ENCODE data around the gene GUCA2B.

Gene GUCA2B

DNA sequence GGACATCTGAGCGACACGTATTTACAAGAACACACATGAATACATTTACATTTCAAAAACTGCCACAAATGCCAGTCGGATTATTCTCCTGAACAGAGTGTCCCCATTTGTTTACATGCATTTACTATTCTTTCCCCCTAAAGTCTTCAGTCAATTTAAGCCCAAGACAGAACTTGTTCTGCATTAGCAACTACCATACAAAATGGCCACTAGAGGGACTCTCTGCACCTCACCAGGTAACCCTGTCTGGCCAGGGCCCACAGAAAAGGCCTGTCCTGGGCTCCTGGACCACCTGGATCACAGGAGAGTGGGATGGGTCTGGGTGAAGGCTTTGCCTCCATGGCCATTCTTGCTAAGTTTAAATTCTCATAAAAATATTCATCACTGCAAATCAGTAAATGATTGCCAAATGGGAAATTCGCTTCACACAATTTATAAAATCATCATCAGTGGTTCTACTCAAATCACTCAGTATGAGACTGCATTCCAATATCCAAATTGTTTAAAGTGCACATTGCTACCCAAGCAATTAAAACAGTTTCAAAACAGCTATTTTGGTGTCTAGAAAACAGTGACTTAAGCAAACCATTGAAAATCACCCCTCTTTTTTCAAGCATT is 23.8 kb downstream of the GUCA2B start:
- no peaks in the 10 kb centered on the region for H3K4me1 ChIP-seq (ENCODE audit: control insufficient read depth, insufficient read depth, low read length)
- H3K9me3 ChIP-seq (ENCODE audit: control insufficient read depth, insufficient read depth, low read length), result no peaks in the 10 kb centered on the region
- no peak overlapping the region for H3K4me3 ChIP-seq (ENCODE audit: low read length)
- H3K27me3 ChIP-seq (ENCODE audit: control insufficient read depth, insufficient read depth, low read length), result no peaks in the 10 kb centered on the region
- no peak for DNase-seq (ENCODE audit: low read depth, low spot score)
- H3K36me3 ChIP-seq (ENCODE audit: control insufficient read depth, insufficient read depth, low read length), result peaks cover 4% of the 10 kb centered on the region; the same call in 1 of the 2 replicates
- H3K27ac ChIP-seq (ENCODE audit: low read length), result no peak overlapping the region
- WGBS (ENCODE audit: insufficient coverage, insufficient read length), result no CpG with 5 or more reads among the region's 4 CpGs

DNA sequence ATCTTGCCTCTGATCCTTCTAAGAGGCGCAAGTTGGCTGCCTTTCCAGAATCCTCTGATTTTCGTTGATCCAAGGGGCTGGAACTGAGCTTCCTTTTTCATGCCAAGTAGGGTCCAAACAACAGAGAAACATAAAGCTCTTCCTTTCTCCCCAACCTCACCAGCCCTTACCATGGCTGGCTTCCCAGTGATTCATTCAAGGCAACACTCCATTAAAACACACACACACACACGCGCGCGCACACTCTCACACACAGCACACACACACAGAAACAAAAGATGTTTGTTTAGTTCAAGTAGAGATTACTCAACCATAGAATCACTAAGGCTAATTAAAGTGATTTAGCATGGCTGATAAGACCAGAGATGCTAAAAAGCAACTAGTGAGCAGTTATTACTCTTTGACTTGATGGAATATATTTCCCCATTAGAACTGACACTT is 24.4 kb downstream of the GUCA2B start:
- H3K27ac ChIP-seq (ENCODE audit: low read length), result no peak overlapping the region
- H3K36me3 ChIP-seq (ENCODE audit: control insufficient read depth, insufficient read depth, low read length), result peaks cover 4% of the 10 kb centered on the region; the same call in 1 of the 2 replicates
- WGBS (ENCODE audit: insufficient coverage, insufficient read length), result no CpG with 5 or more reads among the region's 6 CpGs
- H3K4me3 ChIP-seq (ENCODE audit: low read length), result no peak overlapping the region
- H3K9me3 ChIP-seq (ENCODE audit: control insufficient read depth, insufficient read depth, low read length), result no peaks in the 10 kb centered on the region
- DNase-seq (ENCODE audit: low read depth, low spot score), result no peak
- no peaks in the 10 kb centered on the region for H3K4me1 ChIP-seq (ENCODE audit: control insufficient read depth, insufficient read depth, low read length)
- no peaks in the 10 kb centered on the region for H3K27me3 ChIP-seq (ENCODE audit: control insufficient read depth, insufficient read depth, low read length)

DNA sequence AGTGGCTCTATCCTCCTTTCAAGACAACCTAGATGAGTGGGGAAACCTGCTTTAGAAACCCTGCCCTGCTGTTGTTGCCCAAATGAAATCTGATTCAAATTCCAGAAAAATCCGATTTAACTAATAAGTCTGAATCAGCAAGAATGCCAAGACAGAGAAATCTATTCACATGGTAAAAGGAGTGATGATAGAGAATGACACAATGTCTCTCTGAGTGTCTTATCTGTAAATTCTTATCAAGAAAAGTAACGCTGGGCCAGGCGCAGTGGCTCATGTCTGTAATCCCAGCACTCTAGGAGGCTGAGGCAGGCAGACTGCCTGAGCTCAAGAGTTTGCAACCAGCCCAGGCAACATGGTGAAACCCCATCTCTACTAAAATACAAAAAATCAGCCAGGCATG is 25.0 kb downstream of the GUCA2B start:
- Histone ChIP-seq H3K9me3 (ENCODE audit: control insufficient read depth, insufficient read depth, low read length) (no peaks in the 10 kb centered on the region), H3K27ac (ENCODE audit: low read length) (no peak overlapping the region), H3K36me3 (ENCODE audit: control insufficient read depth, insufficient read depth, low read length) (peaks cover 4% of the 10 kb centered on the region; the same call in 1 of the 2 replicates), H3K4me3 (ENCODE audit: low read length) (no peak overlapping the region), H3K27me3 (ENCODE audit: control insufficient read depth, insufficient read depth, low read length) (no peaks in the 10 kb centered on the region), H3K4me1 (ENCODE audit: control insufficient read depth, insufficient read depth, low read length) (no peaks in the 10 kb centered on the region)
- WGBS (ENCODE audit: insufficient coverage, insufficient read length), result no CpG with 5 or more reads among the region's 3 CpGs
- no peak for DNase-seq (ENCODE audit: low read depth, low spot score)

DNA sequence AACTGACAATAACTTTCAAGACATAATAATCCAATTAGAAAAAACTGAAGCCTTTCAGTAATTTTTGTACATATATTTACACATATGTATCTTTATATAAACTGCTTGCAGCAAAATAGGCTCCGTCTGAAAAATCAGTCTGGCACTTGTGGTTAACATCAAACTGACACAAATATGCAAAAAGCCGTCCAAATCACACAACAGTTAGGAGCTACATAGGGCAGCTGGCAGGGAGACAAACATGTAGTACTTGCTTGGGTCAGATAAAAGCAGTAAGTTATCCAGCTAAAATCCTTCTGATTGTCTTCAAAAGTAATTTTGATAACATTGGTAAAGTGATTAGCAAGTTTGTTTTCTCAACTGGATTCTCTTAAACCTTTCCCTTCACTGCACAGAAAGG is 26.1 kb downstream of the GUCA2B start:
- H3K27ac ChIP-seq (ENCODE audit: low read length), result no peak overlapping the region
- no CpG with 5 or more reads among the region's 2 CpGs for WGBS (ENCODE audit: insufficient coverage, insufficient read length)

DNA sequence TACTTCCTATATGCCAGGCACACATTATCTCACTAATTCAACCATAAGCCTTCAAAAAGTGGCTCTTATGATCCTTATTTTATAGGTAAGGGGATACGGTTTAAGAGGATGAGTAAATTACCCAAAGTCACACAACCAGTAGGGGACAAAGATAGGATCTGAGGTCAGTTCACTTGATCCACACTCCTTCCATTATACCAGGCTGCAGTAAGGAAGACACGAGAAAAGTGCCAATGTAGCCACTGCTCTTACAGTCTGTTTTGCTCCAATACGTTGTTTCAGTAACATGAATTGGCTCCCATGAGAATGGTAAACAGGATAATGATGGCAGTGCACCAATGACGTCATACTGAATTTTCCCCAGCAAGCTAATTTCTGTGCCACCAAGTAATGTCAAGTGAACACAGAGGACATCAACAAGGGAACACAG is 26.7 kb downstream of the GUCA2B start:
- no peaks in the 10 kb centered on the region for H3K4me1 ChIP-seq (ENCODE audit: control insufficient read depth, insufficient read depth, low read length)

More for the DNA sequence above, 26.1 kb downstream of the GUCA2B start:
- DNase-seq (ENCODE audit: low read depth, low spot score), result no peak
- Histone ChIP-seq H3K27me3 (ENCODE audit: control insufficient read depth, insufficient read depth, low read length) (no peaks in the 10 kb centered on the region), H3K4me1 (ENCODE audit: control insufficient read depth, insufficient read depth, low read length) (no peaks in the 10 kb centered on the region), H3K4me3 (ENCODE audit: low read length) (no peak overlapping the region), H3K9me3 (ENCODE audit: control insufficient read depth, insufficient read depth, low read length) (no peaks in the 10 kb centered on the region), H3K36me3 (ENCODE audit: control insufficient read depth, insufficient read depth, low read length) (peaks cover 4% of the 10 kb centered on the region; the same call in 1 of the 2 replicates)

DNA sequence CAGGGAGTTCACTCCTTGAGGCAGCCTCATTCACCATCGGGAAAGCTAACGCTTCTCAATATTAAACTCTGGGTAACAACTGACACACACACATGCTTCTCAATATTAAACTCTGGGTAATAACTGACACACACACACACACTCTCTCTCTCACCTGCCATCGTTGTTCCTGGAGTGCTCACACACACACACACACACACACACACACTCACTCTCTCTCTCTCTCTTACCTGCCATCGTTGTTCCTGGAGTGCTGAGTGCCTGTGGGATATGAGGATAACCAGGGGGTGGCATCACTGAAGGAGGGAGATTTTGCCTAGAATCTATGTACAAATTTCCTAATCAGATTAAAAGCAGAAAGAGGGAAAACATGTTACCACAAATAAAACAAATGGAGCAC is 28.5 kb downstream of the GUCA2B start:
- H3K4me1 ChIP-seq (ENCODE audit: control insufficient read depth, insufficient read depth, low read length), result no peaks in the 10 kb centered on the region
- H3K36me3 ChIP-seq (ENCODE audit: control insufficient read depth, insufficient read depth, low read length), result peaks cover 4% of the 10 kb centered on the region; the same call in 1 of the 2 replicates

More for the DNA sequence above, 26.7 kb downstream of the GUCA2B start:
- Histone ChIP-seq H3K27ac (ENCODE audit: low read length) (no peak overlapping the region), H3K27me3 (ENCODE audit: control insufficient read depth, insufficient read depth, low read length) (no peaks in the 10 kb centered on the region), H3K36me3 (ENCODE audit: control insufficient read depth, insufficient read depth, low read length) (peaks cover 4% of the 10 kb centered on the region; the same call in 1 of the 2 replicates), H3K9me3 (ENCODE audit: control insufficient read depth, insufficient read depth, low read length) (no peaks in the 10 kb centered on the region), H3K4me3 (ENCODE audit: low read length) (no peak overlapping the region)
- no peak for DNase-seq (ENCODE audit: low read depth, low spot score)
- no CpG with 5 or more reads among the region's 4 CpGs for WGBS (ENCODE audit: insufficient coverage, insufficient read length)

DNA sequence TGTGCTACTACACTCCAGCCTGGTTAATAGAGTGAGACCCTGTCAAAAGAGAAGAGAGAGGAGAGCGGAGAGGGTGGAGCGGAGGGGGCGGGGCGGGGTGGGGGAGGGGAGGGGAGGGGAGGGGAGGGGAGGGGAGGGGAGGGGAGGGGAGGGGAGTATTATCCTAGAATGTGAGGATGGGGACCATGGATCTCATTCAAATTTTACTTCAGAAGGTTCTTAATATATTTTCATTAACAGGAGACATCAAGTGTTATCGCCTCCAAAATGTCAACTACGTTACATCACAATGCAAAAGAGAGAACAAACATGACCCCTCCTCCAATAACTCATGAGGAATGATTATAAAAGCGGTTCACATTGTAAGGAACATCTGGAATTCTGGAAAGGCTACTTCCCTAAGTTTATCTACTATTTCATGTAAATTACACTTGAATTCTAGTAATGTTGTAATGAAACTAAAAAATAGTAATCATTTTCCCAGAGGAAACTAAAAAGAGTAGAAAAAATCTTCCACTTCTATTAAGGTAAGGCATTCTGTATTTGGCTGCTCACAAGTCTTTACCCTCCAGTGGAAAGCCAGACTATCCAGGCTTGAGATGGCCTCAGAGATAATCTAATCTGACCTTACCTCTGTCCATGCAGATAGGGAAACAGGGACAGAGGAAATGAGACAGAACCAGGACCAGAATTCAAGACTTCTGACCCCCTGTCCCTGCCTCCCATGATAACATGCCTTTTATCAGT is 30.2 kb downstream of the GUCA2B start:
- DNase-seq (ENCODE audit: low read depth, low spot score), result no peak
- WGBS (ENCODE audit: insufficient coverage, insufficient read length), result no CpG with 5 or more reads among the region's 7 CpGs
- peaks cover 4% of the 10 kb centered on the region; the same call in 1 of the 2 replicates for H3K36me3 ChIP-seq (ENCODE audit: control insufficient read depth, insufficient read depth, low read length)
- no peak overlapping the region for H3K27ac ChIP-seq (ENCODE audit: low read length)
- no peaks in the 10 kb centered on the region for H3K9me3 ChIP-seq (ENCODE audit: control insufficient read depth, insufficient read depth, low read length)
- no peak overlapping the region for H3K4me3 ChIP-seq (ENCODE audit: low read length)
- H3K27me3 ChIP-seq (ENCODE audit: control insufficient read depth, insufficient read depth, low read length), result no peaks in the 10 kb centered on the region
- no peaks in the 10 kb centered on the region for H3K4me1 ChIP-seq (ENCODE audit: control insufficient read depth, insufficient read depth, low read length)

More for the DNA sequence above, 28.5 kb downstream of the GUCA2B start:
- DNase-seq (ENCODE audit: low read depth, low spot score), result no peak
- WGBS (ENCODE audit: insufficient coverage, insufficient read length), result no CpG with 5 or more reads among the region's 4 CpGs
- Histone ChIP-seq H3K27ac (ENCODE audit: low read length) (no peak overlapping the region), H3K27me3 (ENCODE audit: control insufficient read depth, insufficient read depth, low read length) (no peaks in the 10 kb centered on the region), H3K9me3 (ENCODE audit: control insufficient read depth, insufficient read depth, low read length) (no peaks in the 10 kb centered on the region), H3K4me3 (ENCODE audit: low read length) (no peak overlapping the region)

DNA sequence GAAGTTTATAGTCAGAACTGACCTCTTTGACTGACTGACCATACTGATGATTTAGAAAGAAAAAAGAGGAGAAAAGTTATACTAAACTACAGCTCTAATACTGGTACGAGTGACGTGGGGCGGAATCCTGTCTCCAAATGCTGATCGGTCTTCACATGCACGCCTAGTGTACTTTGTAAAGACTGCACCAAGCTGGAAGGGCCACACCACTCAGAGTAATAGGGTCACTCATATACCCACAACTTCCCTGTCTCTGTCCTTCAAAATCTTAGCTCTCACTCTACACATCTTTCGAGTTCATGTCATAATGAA is 30.7 kb downstream of the GUCA2B start:
- Histone ChIP-seq H3K27ac (ENCODE audit: low read length) (no peak overlapping the region), H3K4me1 (ENCODE audit: control insufficient read depth, insufficient read depth, low read length) (no peaks in the 10 kb centered on the region), H3K36me3 (ENCODE audit: control insufficient read depth, insufficient read depth, low read length) (peaks cover 4% of the 10 kb centered on the region; the same call in 1 of the 2 replicates), H3K9me3 (ENCODE audit: control insufficient read depth, insufficient read depth, low read length) (no peaks in the 10 kb centered on the region), H3K4me3 (ENCODE audit: low read length) (no peak overlapping the region), H3K27me3 (ENCODE audit: control insufficient read depth, insufficient read depth, low read length) (no peaks in the 10 kb centered on the region)
- WGBS (ENCODE audit: insufficient coverage, insufficient read length), result no CpG with 5 or more reads among the region's 6 CpGs
- DNase-seq (ENCODE audit: low read depth, low spot score), result no peak

DNA sequence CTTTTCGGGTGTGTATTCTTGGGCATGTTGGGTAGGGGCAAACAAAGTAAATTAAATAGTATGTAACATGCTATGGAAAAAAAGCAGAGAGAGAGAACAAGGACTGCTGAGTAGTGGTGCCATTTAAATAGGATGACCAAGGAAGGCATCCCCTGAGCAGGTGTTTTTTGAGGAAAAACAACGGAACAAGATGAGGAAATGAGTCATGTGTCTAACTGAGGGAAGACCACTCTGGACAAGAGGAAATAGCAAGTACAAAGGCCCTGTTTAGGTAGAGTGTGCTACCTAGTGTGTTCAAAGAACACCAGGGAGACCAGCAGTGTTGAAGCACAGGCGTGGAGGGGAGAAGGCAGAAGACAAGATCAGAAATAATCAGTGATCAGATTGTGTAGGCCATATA is 31.4 kb downstream of the GUCA2B start:
- H3K27me3 ChIP-seq (ENCODE audit: control insufficient read depth, insufficient read depth, low read length), result no peaks in the 10 kb centered on the region
- no peak for DNase-seq (ENCODE audit: low read depth, low spot score)
- no peaks in the 10 kb centered on the region for H3K9me3 ChIP-seq (ENCODE audit: control insufficient read depth, insufficient read depth, low read length)
- H3K27ac ChIP-seq (ENCODE audit: low read length), result no peak overlapping the region
- H3K4me3 ChIP-seq (ENCODE audit: low read length), result no peak overlapping the region
- no peaks in the 10 kb centered on the region for H3K4me1 ChIP-seq (ENCODE audit: control insufficient read depth, insufficient read depth, low read length)
- H3K36me3 ChIP-seq (ENCODE audit: control insufficient read depth, insufficient read depth, low read length), result peaks cover under 1% of the 10 kb centered on the region; the same call in 1 of the 2 replicates
- WGBS (ENCODE audit: insufficient coverage, insufficient read length), result no CpG with 5 or more reads among the region's 3 CpGs

DNA sequence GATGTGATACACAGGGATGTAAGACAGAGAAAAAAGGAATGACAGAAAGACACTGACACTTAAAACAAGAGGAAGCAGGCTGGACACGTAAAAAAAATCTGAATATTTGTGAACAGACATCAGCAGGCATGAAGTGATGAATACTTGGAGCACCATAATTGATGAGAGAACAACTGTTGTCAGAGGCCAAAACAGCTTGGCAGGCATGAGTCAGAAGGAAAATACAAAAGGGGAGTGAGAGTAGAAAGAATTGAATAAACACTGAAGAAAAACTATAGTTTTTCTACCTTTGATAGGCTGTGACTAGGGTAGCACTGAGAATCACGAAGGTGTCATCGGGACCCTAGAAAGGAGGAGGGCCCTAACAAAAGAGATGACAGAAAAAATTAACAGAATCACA is 32.9 kb downstream of the GUCA2B start:
- H3K4me3 ChIP-seq (ENCODE audit: low read length), result no peak overlapping the region
- no peaks in the 10 kb centered on the region for H3K27me3 ChIP-seq (ENCODE audit: control insufficient read depth, insufficient read depth, low read length)
- no peak overlapping the region for H3K27ac ChIP-seq (ENCODE audit: low read length)
- peaks cover under 1% of the 10 kb centered on the region; the same call in 1 of the 2 replicates for H3K36me3 ChIP-seq (ENCODE audit: control insufficient read depth, insufficient read depth, low read length)
- H3K4me1 ChIP-seq (ENCODE audit: control insufficient read depth, insufficient read depth, low read length), result no peaks in the 10 kb centered on the region
- no CpG with 5 or more reads among the region's 3 CpGs for WGBS (ENCODE audit: insufficient coverage, insufficient read length)
- no peaks in the 10 kb centered on the region for H3K9me3 ChIP-seq (ENCODE audit: control insufficient read depth, insufficient read depth, low read length)
- DNase-seq (ENCODE audit: low read depth, low spot score), result no peak

All from iPS DF 6.9 (cell line).